HG02885 (cell line): ENCODE results near the gene PDIA5.

ENCODE experiments used
- ATAC-seq: cut with Tn5 transposase; IDR thresholded peaks from one replicate; pipeline ENCODE4 v1.9.1; 2021; ENCODE audit warnings: mild to moderate bottlenecking; ENCODE audit not compliant: unreplicated experiment, poor library complexity

Gene PDIA5

GRCh38 chr3:123202451-123202850 is 135.6 kb downstream of the PDIA5 start:
- ATAC-seq: no peak
